H1 (cell line): ENCODE data around the gene UGT2B7. TPM values are rescaled to one million over a fixed set of nuclear protein-coding genes. Genes with fewer than 3 reads are reported as not detected.

Source experiments
- CTBP2 ChIP-seq: IDR thresholded peaks from 2 replicates; pipeline ENCODE4 v1.7.0; 2011; ENCODE audit warnings: borderline replicate concordance, mild to moderate bottlenecking, moderate library complexity, mixed read lengths, low read length; ENCODE audit not compliant: insufficient read depth, insufficient read length
- KDM4A ChIP-seq: IDR thresholded peaks from one replicate; pipeline ENCODE4 v1.7.1; 2012; ENCODE audit warnings: low read depth, mild to moderate bottlenecking, moderate library complexity, low read length, inconsistent platforms; ENCODE audit not compliant: severe bottlenecking
- TBP ChIP-seq: IDR thresholded peaks from 2 replicates; pipeline ENCODE4 v1.6.1; 2011; ENCODE audit warnings: low read depth, low read length, improper control_type of control experiment
- polyA plus RNA-seq, 7 experiments: library from polyadenylated mRNA; depleted of rRNA in 3 of 7; stranded (reverse) in 5 of 7; unstranded in 2 of 7; fragments of >200 nt in 5 of 7; fragments of 200-250 nt in 2 of 7; gene quantifications; 1 replicate in 5 of 7; 2 replicates in 1 of 7; 4 replicates in 1 of 7; pipeline versions ENCODE4 v1.2.1 to v1.2.3, GENCODE V29; 2011 to 2013; ENCODE audit warnings: missing spikeins in 2 of 7, mixed read lengths in 2 of 7
- total RNA-seq: library from RNA; stranded (reverse); fragmentation: NEBNext Ultra II Directional; extraction: Animal tissue kit (Norgen Biotek cat#: 25700); gene quantifications from 2 replicates; pipeline ENCODE4 v1.2.1, GENCODE V29; 2021
- TF ChIP-seq, protein P1 (sequence below): IDR thresholded peaks from 2 replicates; pipeline ENCODE4 v1.6.1; 2011; ENCODE audit warnings: low read depth, mild to moderate bottlenecking, low read length; ENCODE audit not compliant: insufficient read depth

Gene UGT2B7
- total and polyA plus RNA-seq, 2 of the 8 experiments (the other 6 are each of a cell fraction or from before 2014, with no cell fraction given), result not detected

DNA sequence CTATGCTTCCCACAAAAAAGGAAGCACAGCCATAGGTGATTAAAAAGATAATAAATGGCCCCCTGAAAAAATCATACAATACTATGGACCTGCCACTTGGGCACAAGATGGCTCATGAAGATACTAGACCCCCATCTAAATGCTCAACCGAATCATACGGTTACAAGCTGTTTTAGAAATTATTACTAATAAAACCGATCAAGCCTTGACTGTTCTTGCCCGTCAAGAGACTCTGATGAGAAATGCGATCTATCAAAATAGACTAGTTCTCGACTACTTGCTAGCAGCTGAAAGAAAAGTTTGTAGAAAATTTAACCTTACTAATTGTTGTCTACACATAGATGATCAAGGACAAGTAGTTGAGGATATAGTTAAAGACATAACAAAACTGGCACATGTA is 40.1 kb upstream of the UGT2B7 start (continued):
- TF ChIP-seq, protein P1, sequence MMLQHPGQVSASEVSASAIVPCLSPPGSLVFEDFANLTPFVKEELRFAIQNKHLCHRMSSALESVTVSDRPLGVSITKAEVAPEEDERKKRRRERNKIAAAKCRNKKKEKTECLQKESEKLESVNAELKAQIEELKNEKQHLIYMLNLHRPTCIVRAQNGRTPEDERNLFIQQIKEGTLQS, result no peak
- TF ChIP-seq TBP (no peak), KDM4A (no peak), CTBP2 (no peak)
